Eye (tissue), 1 donor: ENCODE measurements around the gene TNK1.

ENCODE experiments used
- DNase-seq: peaks from one replicate; pipeline ENCODE4 v3.0.0-alpha.2; 2015

Gene TNK1

GRCh38 chr17:7392696-7393612, 12.1 kb downstream of the TNK1 start:
- DNase-seq: peak; percentile 54

DNA sequence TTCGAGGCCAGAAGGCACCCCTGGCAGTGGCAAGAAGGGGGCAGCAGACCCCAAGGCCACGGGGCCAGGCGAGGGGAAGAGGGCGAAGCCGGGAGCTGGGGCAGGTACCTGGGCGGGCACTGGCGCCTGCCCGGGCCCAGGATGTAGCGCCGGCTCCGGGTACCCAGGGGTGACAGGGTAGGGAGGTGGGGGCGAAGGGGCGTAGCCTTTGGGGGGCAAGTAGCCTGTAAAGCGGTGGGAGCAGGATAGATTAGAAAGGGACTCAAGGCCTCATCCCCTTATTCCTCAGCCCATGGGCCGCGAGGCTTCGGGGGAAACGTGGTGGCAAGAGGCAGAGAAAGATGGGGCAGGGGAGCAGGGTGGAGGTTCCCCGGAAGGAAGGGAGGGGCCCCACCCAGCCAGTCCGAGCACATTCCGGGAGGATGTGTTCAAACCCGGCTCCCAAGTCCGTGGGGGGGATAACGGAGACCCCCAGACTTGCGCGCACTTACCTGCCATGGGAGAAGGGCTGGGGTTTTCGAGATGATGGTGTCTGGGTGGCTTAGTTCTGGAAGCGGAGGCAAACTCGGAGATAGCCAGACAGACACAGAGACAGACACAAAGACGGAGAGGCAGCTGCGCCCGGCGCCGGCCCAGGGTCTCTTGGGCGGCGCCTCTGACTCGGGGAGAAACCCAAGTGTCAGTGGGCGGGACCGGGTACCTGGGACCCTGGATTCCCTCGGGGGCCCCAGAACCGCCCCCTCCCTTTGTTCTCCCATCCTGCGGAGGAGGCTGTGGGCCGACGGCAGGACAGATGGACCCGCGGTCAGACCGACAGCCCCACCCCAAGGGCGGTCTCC, 12.9 kb downstream of the TNK1 start:
- no peak for DNase-seq

DNA sequence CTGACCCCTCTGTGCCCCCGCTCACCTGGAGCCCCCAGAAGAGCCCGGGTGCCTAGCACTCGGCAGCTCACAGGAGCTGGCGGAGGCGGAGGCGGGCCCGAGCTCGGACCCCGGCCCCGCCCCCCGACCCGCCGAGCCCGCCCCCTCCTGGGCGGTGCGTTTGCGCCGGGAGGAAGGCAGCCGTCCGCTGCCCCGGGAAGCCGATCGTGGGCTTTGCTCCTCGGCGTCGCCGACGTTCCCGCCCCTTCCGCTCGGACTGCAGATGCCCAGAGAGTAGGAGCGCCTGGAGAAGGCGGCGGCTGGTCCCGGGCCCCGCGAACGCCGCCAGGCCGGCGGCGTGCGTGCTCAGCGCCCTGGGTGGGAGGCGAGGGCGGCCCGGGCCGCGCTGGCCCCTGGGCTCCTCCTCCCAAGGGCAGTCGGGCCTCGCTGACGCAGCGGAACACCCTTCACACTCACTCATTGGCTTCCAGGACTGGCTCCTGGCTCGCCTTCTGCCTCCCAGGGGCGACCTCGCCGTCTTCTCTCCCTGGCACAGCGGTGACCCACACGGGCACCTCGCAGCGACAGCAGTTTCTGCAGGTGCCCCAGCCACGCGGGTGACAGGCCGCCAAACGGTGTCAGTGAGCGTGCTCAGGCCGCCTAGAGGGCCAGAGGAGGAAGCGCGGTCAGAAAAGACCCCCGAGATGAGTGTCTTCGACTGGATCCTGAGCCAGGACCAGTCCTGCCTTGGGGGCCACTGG, 13.7 kb downstream of the TNK1 start, which contains the start of gene PLSCR3:
Gene PLSCR3 (minus strand): TSS at position 74 of the 740 bp plus-strand sequence. CDS start 415 bp downstream, outside the sequence.
- peak; percentile 93 for DNase-seq

GRCh38 chr17:7396147-7396546, 15.3 kb downstream of the TNK1 start:
- no peak for DNase-seq

DNA sequence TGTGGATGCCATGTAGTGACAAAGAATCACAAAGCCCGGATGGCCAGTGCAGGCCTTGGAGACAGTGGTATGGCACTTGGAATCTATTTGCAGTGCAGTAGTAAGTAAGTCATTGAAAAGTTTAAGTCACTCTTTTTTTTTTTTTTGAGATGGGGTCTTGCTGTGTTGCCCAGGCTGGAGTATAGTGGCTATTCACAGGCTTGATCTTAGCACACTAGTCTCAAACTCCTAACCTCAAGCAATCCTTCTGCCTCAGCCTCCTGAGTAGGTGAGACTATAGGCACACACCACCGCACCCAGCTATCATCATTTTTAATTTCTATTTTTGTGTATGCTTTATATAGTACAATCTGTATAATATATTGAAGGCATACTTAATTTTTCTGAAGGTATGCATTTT, 17.7 kb downstream of the TNK1 start:
- no peak for DNase-seq

DNA sequence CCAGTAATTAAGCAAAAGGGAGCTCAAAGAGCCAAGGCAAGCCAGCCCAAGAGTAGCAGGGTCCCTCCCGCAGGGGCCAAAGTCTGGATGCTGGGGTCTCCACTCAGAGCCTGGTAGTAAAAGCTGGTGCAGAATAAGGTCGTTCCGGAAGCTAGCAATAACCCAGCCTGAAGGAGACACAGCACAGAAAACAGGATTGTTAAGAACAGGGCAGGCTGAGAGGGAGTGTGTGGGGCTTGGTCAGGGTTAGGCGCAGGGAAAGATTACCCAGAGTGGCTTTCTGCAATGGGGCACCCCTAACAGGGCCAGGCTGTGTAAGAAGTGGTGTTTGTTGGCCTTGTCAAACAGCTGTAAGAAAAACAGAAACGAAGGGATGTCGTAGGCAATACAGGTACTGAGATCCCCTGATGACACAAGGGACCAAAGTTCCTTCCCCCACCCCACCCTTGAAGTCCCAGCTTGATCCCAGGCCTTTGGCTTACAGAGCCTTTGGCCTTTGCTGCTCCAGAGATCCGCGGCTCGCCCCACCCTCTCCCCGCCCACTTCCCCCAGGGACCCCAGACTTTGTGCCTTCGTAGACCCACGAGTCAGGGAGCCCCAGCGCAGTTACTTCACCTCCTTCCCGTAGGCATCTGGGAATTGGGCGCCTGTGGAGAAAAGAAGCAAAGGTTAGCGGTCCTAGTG, 22.3 kb downstream of the TNK1 start:
- peak; percentile 80 for DNase-seq

- DNase-seq: no peak
Observed at GRCh38 chr17:7403727-7403976, 22.8 kb downstream of the TNK1 start.

- peak; percentile 100 for DNase-seq
Observed at GRCh38 chr17:7403977-7404736, 23.3 kb downstream of the TNK1 start, which contains the start of gene TMEM256. TMEM256 (minus strand) TSS chr17:7404097; CDS start chr17:7404084, 13 bp downstream.

DNA sequence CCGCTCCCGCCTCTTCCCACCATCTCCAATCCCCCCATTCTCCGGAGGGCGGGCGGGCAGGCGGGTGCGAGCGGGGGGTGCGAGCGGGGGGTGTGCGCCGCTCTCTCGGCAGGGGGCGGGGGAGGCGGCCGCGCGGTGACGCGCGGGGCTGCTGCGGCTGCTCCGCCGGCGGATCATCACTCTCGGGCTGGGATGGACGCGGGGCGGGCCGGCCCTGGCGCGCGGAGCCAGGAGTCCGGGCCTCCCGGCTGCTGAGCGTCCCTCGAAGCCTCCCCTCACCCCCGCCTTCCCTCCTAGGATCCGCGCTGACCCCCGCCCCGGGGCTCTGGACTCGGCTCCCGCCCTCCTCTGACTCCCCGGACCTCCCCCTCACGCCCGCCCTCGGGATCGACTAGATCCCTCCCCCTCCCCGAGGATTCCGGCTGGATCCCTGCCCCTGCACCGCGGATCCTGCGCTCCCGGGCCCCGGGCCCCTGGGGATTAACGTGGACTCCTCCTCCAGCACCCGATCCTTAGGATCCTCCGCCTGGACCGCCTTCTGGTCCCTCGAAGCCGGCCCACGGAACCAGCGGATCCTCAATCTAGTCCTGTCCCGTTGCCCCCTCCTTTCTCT, 24.0 kb downstream of the TNK1 start:
- peak; percentile 80 for DNase-seq

GRCh38 chr17:7405350-7406234, 24.7 kb downstream of the TNK1 start:
- DNase-seq: peak; percentile 71

DNA sequence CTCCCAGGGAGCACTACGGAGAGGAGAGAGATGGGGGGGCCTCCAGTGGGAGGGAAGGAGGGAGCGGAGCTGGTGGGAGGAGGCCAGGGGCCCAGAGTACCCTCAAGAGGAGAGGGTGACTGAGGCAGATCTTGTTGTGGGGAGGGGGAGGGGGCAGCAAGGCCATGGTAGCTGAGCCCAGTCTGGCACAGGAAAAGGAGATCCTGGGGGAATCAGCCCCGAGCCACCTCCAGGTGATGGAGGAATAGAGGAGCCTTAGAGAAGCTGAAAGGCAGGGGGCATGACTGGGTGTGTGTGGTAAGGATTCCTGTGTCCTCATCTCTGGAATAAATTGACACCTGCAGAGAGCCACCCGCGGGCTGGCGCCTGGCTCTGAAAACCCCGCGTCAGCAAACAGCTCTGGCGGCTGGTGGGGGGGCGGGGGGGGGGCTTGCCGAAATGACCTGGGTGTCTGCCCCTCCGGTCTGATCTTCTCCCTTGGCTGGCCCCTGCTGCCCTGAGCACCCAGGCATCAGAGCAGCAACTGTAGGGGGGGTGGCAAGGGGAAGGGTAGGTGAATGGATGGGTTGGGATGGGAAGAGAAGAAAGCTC, 25.4 kb downstream of the TNK1 start:
- DNase-seq: peak; percentile 10

DNA sequence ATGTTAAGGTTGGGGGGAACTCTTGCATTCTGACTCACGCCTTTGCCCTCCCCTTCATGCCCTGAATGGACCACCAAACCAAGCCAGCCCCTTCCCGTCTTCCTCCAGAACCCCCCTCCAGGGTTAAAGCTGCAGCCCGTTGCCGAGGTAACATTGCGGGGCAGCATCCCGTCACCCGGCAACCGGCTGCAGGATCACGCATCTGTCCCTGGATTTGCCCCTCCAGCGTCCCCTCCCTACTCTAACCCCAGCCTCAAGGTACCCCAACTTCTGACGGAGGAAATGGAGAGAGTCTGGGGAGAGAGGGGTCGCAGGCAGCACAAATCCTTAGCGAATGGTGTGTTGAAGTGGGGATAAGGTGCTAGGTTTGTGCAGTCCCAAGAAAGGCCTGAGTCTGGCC, 26.2 kb downstream of the TNK1 start:
- DNase-seq: peak; percentile 12

DNA sequence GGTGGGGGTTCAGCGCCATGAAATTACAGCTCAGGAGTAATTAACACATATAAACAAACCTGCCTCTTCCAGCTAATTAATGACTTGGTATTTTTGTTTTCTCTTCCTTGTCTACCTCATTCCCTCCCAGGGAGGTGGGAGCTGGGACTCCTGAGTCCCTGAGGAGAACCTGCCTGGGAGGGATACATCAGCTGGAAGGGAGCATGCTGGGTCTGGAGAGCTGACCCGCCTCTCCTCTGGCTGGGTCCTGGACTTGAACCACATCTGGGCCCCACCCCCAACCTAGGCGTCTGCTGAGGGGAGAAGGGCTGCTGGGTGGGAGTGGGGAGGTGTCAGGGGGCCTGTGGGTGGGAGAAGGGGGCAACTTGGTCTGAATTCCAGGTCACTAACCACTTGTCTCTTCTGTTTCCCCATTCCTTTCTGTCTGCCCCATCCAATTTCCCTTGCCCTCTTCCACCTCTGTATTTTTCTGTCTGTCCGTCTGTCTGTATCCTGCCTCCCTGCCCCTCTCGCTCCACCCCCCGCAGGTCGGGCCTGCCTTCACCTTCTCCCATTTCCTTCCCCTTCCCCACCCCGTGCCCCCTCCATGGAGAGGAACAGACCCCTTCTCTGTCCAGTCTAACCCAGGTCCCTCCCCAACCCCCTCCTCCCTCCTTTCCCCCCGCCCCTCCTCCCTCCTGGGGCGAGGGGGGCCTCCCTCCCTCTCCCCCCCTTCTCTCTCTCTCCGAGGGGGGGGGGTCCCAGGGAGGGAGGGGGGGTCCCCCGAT, 26.8 kb downstream of the TNK1 start, which contains the start of gene NLGN2:
Gene NLGN2 (plus strand): TSS at position 361 of the 767 bp plus-strand sequence. CDS start 411 bp downstream, outside the sequence.
- no peak for DNase-seq

DNA sequence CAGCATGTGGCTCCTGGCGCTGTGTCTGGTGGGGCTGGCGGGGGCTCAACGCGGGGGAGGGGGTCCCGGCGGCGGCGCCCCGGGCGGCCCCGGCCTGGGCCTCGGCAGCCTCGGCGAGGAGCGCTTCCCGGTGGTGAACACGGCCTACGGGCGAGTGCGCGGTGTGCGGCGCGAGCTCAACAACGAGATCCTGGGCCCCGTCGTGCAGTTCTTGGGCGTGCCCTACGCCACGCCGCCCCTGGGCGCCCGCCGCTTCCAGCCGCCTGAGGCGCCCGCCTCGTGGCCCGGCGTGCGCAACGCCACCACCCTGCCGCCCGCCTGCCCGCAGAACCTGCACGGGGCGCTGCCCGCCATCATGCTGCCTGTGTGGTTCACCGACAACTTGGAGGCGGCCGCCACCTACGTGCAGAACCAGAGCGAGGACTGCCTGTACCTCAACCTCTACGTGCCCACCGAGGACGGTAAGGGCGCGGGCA, 27.4 kb downstream of the TNK1 start:
- DNase-seq: no peak

DNA sequence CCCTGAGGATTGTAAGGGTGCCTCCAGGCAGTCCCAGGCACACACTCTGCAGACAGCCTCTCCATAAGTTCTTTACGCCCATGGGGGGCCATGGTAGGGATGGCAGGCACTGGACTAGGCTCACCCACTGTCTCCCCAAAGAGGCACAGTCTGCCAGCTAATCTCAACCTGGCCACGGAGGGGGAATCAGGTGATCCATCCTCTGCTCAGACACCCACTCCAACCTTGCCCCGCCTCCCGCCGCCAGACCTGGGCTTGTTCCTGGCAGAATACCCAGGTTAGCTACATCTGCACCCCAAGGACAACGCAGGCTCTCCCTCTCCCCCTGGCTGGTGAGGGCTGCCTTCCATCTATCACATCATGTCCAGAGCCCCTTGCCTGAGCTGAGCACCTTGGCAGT, 28.0 kb downstream of the TNK1 start:
- no peak for DNase-seq

DNA sequence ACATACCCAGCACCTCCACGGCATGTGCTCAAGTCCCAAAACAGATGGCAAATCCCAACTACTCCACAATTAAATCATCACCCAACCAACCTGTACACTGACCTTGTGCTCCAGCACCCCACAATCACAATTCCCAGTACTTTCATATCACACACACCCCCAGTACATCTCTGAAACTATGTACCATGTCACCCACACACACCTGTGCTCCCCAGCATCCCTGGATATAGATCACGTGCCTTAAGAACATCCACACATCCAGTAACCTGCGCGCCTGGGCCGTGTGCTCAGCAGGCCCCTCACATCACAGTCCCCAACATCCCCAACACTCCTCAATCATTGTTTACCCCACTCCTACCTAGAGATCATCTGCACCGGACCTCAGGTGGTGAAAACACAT, 28.8 kb downstream of the TNK1 start:
- no peak for DNase-seq

GRCh38 chr17:7410634-7411426, 29.9 kb downstream of the TNK1 start:
- DNase-seq: no peak

- DNase-seq: no peak
Observed at GRCh38 chr17:7411427-7411750, 30.5 kb downstream of the TNK1 start.
